GM18511 (cell line): ENCODE measurements around the gene RALGAPA1.

ENCODE experiments used
- ATAC-seq: cut with Tn5 transposase; IDR thresholded peaks from one replicate; pipeline ENCODE4 v1.9.1; 2021; ENCODE audit warnings: mild to moderate bottlenecking, moderate library complexity; ENCODE audit not compliant: unreplicated experiment

RALGAPA1 gene

DNA sequence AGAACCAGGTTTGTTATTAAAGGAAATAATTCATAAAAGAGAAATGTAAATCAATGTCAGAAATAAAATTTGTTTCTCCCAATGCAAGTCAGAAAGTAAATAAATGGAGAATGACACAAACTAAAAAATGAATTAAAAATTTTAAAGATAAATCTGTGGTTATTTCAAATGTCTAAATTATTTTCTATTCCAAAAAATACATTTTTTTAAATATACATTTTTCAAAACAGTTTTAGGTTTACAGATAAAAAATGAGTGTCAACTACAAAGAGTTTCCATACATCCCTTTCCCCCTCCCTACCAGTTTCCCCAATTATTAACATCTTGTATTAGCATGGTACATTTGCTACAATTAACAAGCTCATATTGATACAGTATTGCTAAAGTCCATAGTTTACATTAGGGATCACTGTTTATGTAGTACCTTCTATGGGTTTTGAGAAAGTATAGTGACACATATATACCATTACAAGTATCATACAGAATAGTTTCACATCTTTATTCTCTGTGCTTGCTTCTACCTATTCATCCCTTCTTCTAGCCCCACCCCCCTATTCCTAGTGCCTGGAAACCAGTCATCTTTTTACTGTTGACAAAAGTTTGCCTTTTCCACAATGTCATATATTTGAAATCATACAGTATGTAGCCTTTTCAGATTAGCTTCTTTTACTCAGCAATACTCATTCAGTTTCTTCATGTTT is 104.2 kb downstream of the RALGAPA1 start:
- no peak for ATAC-seq

DNA sequence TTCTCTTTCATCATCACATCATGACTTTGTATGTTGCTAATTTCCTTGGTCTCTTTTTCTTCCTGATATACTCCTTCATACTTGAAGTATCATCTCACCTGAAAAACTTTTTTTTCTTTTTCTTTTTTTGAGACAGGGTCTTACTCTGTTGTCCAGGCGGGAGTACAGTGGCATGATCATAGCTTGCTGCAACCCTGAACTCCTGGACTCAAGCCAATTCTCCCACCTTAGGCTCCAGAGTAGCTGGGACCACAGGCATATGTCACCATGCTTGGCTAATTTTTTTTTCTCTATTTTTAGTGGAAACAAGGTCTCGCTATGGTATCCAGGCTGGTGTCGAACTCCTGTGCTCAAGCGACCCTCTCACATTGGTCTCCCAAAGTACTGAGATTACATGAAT is 107.6 kb downstream of the RALGAPA1 start:
- ATAC-seq, result no peak

DNA sequence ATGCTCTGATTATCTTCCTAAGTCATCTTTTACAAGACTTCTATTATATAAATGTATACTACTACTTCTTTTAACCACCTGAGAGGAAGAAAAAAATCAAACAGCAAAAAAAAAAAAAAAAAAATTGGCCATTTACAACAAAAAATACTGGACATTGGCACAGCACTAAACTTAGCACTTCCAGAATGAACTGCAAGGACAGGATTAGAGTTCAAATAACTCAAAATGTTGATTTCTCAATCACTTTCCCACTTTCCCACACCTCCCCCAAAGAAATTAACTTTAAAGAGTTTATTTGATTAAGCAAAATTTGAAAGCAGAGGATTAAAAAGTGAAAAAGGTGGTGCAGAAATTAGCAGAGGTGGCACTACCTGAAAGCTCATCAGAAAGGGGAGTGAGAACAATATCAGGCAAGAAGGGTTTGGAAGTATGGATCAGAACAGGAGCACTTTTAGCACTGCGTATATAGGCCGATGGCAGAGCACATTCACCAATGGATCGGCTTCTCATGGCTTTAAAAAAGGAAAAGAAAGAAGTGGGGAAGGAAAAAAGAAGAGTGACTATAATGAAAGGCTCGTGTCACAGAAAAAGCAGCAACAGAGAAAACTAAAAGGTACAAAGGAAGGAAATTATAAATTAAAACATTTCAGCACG is 109.2 kb downstream of the RALGAPA1 start:
- ATAC-seq, result no peak

DNA sequence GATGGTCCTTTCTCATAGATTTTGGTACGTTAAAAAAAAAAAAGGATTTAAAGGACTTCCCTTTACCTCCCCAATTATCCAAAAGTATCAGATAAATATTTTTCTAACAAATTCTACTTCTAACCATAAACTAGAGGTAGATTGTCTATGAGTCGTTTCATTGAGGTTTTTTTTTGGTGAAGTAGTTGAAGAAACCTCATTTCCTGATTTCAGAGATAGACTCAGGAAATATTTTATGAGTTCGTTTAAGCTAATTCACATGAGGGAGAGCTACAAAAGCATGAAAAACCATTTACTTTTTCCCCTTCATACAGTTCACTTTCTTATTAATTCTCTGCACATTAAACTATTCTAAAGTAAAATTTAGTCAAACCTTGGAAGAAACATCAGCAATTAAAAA is 112.5 kb downstream of the RALGAPA1 start:
- no peak for ATAC-seq

DNA sequence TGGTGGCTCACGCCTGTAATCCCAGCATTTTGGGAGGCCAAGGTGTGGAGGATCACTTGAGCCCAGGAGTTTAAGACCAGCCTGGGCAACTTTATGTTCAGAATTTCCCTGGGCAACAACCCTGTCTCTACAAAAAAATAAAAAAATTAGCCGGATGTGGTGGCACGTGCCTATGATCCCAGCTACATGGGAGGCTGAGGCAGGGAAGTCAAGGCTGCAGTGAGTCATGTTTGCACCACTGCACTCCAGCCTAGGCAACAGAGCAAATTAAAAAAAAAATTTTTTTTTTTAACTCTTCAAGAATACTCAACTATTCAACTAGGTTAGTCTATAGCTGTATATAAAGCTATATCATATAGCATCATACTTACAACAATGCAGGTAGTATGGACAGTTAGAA is 113.0 kb downstream of the RALGAPA1 start:
- ATAC-seq, result no peak

DNA sequence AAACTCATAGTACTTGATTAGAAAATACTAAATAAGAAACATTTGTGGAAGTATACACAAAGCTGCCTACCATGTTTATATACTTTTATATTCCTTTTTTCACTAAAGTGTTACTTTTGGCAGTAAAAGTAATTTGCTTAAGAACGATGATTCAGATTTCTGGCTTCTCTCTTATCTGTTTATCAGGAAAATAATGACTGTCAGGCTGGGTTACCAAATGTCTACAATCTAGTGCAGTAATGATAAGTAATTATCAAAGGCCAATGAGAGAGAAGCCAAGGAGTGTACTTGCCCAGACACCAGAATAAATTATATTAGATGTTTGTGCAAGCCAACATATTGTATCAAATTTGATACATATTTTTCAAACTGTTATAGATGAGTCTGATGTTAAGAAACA is 113.4 kb downstream of the RALGAPA1 start:
- no peak for ATAC-seq

DNA sequence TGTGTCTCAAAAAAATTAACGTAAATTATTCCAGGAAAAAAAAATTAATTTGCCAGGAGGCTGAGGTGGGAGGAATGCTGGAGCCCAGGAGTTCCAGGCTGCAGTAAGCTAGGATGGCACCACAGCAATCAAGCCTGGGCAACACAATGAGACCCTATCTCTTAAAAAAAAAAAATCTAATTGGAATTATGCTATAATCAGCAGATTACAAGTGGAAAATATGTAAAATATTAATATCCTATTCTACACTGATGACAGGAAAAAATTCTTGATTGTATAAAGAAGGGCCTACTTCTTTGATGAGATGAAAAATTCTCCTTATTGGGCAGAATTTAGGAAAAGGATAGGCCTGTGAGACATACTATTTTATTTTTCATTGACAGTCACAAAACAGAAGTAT is 114.0 kb downstream of the RALGAPA1 start:
- no peak for ATAC-seq

DNA sequence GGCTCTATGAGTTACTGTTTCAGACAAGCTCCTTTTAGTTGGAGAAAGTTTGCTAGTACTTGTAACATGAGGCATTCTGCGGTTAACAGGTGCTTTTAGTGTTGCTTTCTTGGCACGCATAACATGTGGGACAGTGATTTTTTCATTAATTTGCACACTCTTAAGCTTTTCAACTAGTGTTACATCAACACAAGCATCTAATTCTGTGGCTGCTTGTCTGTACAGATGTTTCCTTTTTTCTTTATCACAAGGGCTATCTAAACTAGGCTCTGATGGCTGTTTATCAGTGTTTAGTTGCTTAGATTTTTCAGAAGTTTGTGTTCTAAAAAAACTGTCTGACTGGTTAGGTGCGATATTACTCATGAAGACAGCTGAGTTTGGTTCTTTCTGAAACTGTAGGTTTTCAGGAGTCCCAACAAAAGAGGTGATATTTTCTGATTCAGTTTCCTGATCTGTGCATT is 120.1 kb downstream of the RALGAPA1 start:
- no peak for ATAC-seq

DNA sequence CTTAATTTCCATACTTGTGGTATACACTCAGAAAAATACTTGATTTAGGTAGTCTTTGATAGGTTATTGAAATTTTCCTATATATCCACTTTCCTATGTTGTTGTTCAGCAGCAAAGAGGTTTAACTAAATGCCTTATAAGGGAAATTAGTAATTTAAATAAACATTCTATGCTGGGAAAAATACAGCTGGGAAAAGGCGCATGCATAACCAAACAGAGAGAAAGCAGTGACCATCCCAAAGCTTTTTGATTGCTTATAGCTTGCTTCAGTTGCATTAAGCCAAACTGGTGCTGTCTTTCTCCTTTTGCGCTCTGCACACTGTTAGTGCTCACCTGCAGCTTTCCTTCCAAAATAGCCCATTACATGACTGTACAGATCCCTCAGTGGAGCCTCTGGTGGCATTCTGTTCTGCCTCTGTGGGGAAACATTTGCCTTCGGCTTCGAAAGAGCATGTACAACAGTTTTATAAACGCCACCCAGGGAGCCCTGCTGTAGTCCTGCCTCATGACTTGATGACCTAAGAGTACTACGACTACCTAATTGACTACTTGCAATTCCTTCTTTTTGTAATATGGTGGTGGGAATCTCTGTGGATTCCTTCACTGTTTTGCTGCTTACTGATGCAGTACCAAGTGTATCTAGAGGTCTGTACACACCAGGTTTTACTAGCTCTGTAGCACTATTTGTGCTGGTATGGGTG is 120.8 kb downstream of the RALGAPA1 start:
- no peak for ATAC-seq

DNA sequence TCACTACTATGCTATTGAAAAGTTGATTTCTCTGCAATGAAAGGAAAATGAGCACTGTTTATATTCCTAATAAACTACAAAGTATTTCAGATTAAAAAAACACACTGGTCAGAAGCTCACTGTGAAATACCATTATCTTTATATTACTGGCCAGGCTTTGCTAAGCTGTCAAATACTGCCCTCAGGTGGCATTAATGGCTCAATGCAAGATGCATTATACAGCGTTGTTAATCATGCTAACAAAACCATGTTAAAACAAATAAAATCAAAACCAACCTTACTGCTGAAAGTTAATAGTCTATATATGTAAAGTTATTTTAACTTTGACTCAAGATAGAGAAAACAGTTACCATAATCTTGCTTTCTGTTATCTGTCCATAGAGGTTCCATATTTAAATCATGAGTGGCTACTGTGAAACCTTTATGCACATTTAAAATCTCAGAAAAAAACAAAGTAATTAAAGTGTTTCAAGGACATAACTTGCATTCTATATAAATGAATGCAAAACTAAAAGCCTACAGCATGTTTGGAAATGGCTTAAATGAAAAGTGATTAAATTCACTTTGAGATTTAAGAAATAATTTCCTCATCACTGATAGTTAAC is 121.7 kb downstream of the RALGAPA1 start:
- ATAC-seq, result no peak

DNA sequence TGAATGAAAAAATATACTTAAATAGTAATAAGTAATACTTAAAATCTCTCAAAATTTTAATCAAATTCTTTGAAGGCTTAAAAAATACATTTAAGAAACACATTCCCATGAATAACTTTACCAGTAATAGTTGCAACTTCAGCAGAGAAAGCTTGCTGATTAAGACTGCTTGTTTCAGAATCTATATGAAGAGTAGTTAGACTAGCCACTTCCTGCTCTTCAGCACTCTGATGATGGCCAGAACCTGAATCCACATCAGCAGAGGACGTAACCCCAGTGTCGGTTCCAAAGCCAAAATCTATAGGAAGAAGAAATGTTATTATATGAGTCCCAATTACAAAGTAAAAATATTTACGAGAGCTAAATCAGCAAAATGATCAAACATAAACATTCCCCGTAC is 125.4 kb downstream of the RALGAPA1 start:
- peak; percentile 66 for ATAC-seq

DNA sequence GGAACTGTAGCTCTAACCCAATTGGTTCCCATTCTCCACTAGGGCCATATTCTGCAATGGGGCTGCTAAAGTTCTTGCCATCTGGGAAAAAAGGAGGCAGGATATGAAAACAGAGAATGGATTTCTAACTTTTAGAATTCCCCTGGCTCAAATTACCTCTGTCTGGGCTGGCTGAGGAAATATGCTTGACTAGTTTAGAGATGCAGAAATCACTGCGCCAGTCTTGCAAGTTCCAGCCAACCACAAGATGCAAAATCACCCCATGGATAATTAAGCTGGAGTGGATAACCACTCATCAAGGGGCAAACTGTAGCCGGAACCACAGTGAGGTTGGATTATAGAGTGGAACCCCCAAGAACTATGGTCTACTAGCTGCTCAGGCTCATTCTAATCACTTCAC is 126.3 kb downstream of the RALGAPA1 start:
- ATAC-seq, result no peak

DNA sequence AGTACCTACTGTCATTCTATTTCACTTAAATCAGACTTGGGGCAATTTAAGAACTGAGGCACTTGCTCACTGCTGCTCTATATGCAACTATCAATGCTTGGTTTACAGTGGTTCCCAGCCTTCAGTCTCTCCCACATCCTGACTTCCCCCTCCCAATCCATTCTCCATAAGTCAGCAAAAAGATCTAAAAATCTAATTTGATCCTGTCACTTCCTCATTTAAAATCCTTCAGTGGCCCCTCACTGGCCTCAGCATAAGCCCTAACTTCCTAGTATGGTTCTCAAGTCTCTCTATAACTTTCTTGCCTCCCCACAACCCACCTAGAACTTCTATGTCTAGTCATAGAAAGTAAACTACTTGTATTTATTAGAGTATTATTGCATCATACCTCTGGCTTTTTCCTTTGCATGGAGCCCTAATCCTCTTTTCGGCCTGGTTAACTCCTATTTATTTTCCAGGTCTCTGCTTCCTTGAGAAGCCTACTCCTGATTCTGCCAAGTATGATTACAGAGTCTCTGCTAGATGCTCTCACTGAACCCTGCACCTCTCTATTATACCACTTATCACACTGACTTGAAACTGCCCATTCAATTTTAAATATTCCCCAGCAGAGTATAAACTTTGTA is 130.6 kb downstream of the RALGAPA1 start:
- ATAC-seq, result no peak

DNA sequence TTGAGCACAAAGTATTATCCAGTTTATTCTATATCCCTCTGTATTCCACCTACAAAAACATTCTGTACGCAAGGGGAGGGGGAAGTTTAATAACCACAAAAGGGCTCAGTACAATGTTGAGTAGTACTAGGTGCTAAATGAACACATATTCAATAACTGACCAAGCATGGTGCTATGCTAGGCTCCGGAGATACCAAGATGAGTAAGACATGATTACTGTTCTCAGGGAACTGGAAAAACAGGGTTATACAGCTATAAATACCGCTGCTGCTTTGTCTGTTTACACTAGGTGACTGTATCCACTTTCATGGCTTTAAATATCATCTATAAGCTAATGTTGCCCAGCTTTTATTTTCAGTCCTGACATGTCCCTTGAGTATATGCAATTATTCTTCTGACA is 139.3 kb downstream of the RALGAPA1 start:
- ATAC-seq, result no peak

DNA sequence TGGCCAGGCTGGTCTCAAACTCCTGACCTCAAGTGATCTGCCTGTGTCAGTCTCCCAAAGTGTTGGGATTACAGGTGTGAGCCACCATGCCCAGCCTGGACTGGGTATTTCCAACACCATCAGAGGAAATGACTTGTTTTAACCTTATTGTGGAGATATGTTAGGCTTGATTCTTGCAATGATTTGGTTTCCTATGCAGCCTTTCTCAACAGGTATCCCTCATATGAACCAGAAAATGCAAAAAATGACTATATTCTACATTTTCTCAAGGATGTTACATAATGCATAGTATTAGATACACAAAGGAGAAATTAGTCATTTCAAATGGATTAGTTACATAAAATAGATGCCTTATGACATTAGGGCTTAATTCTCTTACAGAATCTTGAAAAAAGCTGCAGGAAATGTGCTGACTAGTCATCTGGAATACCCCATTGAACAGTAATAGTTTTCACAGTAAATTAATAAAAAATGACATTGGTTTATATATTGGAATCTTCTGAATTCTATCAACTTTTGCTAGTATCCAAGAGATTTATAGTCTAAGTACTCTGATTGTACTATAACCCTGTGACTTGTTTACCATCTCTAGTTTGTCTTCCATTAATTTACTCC is 142.6 kb downstream of the RALGAPA1 start:
- no peak for ATAC-seq

DNA sequence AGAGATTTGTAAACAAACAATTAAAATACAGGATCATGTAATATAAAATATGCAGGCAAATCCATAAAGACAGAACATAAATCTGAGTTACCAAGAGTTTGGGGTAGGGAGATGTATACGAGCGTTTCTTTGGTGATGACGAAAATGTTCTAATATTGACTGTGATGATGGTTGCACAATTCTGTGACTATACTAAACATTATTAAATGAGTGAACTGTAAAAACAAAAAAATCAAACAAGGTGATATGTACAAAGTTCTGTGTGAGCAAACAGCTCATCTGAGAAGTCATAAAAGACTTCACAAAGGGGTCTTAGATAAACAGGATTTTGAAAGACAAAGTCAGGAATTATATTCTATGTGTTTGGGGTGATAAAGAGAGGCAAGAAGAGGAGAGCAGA is 147.2 kb downstream of the RALGAPA1 start:
- no peak for ATAC-seq

DNA sequence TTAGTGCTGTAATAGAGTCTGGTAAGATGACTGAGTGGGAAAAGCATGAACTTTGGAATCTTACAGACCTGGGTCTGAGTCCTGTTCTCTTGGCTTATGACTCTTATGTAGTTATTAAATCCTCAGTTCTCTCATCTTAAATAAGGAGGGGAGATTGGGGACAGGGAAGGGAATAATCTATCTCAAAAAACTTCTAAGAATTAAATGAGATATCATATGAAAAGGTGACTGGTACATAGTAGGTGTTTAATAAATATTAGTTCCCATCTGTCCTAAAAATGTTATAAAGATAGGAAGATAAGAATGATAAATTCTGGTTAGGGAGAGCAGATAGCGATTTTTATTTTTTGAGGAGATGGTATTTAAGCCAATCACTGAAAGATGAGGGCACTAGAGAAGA is 156.1 kb downstream of the RALGAPA1 start:
- ATAC-seq, result no peak

DNA sequence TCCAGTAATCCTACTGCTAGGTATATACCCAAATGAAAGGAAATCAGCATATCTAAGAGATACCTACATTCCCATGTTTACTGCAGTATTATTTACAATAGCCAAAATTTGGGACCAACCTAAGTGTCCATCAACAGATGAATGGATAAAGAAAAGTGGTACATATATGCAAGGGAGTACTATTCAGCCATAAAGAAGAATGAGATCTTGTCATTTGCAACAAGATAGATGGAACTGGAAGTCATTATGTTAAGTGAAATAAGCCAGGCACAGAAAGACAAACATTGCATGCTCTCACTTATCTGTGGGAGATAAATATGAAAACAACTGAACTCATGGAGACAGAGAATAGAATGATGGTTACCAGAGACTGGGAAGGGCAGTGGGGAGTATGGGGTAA is 165.6 kb downstream of the RALGAPA1 start:
- ATAC-seq, result no peak

DNA sequence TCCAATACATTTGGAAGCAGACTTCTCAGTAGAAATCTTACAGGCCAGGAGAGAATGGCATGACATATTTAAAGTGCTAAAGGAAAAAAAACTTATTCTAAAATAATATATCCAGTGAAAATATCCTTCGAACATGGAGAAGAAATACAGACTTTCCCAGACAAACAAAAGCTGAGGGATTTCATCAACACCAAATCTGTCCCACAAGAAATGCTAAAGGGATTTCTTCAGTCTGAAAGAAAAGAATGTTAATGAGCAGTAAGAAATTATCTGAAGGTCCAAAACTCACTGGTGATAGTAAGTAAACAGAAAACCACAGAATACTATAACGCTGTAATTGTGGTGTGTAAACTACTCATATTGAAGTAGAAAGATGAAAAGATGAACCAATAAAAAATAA is 171.2 kb downstream of the RALGAPA1 start:
- ATAC-seq, result no peak

DNA sequence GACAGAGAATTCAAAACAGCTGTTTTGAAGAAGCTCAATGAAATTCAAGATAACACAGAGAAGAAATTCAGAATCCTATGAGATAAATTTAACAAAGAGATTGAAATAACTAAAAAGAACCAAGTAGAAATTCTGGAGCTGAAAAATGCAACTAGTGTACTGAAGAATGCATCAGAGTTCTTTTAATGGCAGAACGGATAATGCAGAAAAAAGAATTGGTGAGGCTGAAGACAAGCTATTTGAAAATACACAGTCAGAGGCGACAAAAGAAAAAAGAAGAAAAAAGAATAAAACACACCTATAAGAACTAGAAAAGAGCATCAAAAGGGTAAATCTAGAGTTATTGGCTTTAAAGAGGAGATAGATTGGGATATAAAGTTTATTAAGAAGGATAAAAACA is 171.8 kb downstream of the RALGAPA1 start:
- no peak for ATAC-seq

DNA sequence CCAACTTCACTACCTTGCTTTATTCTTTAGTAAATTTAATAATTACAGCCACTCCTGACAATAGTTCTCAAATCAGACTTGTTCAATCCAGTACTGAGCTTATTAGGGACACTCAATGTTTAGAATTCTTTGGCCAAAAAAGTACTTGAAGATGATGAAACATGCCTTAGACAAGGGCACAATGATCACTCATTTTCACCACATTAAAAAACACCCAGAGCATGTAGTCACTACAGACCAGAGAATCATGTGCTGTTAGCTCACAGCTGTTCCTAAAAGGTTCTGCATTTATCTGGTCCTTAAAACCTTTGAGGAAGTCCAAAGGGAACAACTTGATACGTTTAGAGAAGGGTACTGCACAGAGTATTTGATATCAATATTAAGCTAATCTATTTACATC is 176.4 kb downstream of the RALGAPA1 start:
- ATAC-seq, result no peak
